ENCODE results near the gene LRRTM4. TPM values are rescaled to one million over a fixed set of nuclear protein-coding genes. Genes with fewer than 3 reads are reported as not detected.
A peak's percentile ranks its signal among the peaks of the same experiment; 100 is the strongest.

LRRTM4 gene
- not detected for total RNA-seq

GRCh38 chr2:77521931-77522470 is at the start of gene LRRTM4:
LRRTM4 (minus strand) TSS chr2:77522376.
- no peak for TF ChIP-seq CTCF (IDR thresholded peaks at IDR 0.05)
- no peak for TF ChIP-seq POLR2A (IDR thresholded peaks at IDR 0.05)
- H3K27ac ChIP-seq = no peak within 1 kb of the TSS
- H3K4me1 ChIP-seq = no peaks in the 10 kb centered on the region
- DNase-seq = no peak
- H3K36me3 ChIP-seq = no peaks in the 10 kb centered on the region
- H3K9me3 ChIP-seq = no peaks in the 10 kb centered on the region
- no peaks in the 10 kb centered on the region for H3K27me3 ChIP-seq
- H3K4me3 ChIP-seq = no peak within 1 kb of the TSS

GRCh38 chr2:77571545-77571944 is 49.4 kb upstream of the LRRTM4 start:
- no peaks in the 10 kb centered on the region for H3K9me3 ChIP-seq
- H3K4me1 ChIP-seq = no peaks in the 10 kb centered on the region
- H3K27ac ChIP-seq = no peak overlapping the region
- DNase-seq = no peak
- no peaks in the 10 kb centered on the region for H3K27me3 ChIP-seq
- H3K36me3 ChIP-seq = no peaks in the 10 kb centered on the region
- no peak overlapping the region for H3K4me3 ChIP-seq
- TF ChIP-seq POLR2A (IDR thresholded peaks at IDR 0.05) (no peak), CTCF (IDR thresholded peaks at IDR 0.05) (no peak)

- peak; percentile 24 to 70 for TF ChIP-seq POLR2A (IDR thresholded peaks at IDR 0.05)
- no peak for TF ChIP-seq CTCF (IDR thresholded peaks at IDR 0.05)
- Histone ChIP-seq H3K27ac (peak overlapping the region in 2 of 4 donors; percentile 44 to 48), H3K4me1 (no peaks in the 10 kb centered on the region), H3K36me3 (no peaks in the 10 kb centered on the region), H3K4me3 (no peak overlapping the region), H3K27me3 (no peaks in the 10 kb centered on the region), H3K9me3 (no peaks in the 10 kb centered on the region)
- DNase-seq = peak in 1 of 3 donors; percentile 66
Measured at GRCh38 chr2:77567723-77568122, 45.5 kb upstream of the LRRTM4 start.

- H3K4me1 ChIP-seq = no peaks in the 10 kb centered on the region
- H3K27ac ChIP-seq = peak overlapping the region in 2 of 4 donors; percentile 41 to 44
- DNase-seq = no peak
Measured at GRCh38 chr2:77566582-77566981, 44.4 kb upstream of the LRRTM4 start.

GRCh38 chr2:77566131-77566530 is 44.0 kb upstream of the LRRTM4 start:
- TF ChIP-seq CTCF (IDR thresholded peaks at IDR 0.05) = no peak
- H3K27me3 ChIP-seq = no peaks in the 10 kb centered on the region
- no peak for DNase-seq
- peak overlapping the region in 2 of 4 donors; percentile 3 to 41 for H3K27ac ChIP-seq
- H3K4me1 ChIP-seq = no peaks in the 10 kb centered on the region
- no peak overlapping the region for H3K4me3 ChIP-seq
- no peaks in the 10 kb centered on the region for H3K9me3 ChIP-seq
- no peaks in the 10 kb centered on the region for H3K36me3 ChIP-seq

More at GRCh38 chr2:77566582-77566981, 44.4 kb upstream of the LRRTM4 start:
- Histone ChIP-seq H3K9me3 (no peaks in the 10 kb centered on the region), H3K36me3 (no peaks in the 10 kb centered on the region), H3K27me3 (no peaks in the 10 kb centered on the region), H3K4me3 (no peak overlapping the region)
- TF ChIP-seq CTCF (IDR thresholded peaks at IDR 0.05) (no peak), POLR2A (IDR thresholded peaks at IDR 0.05) (no peak)

GRCh38 chr2:77552956-77553355 is 30.8 kb upstream of the LRRTM4 start:
- Histone ChIP-seq H3K4me3 (no peak overlapping the region), H3K36me3 (no peaks in the 10 kb centered on the region), H3K9me3 (no peaks in the 10 kb centered on the region), H3K4me1 (no peaks in the 10 kb centered on the region), H3K27me3 (no peaks in the 10 kb centered on the region), H3K27ac (no peak overlapping the region)
- DNase-seq = no peak
- TF ChIP-seq CTCF (IDR thresholded peaks at IDR 0.05) (no peak), POLR2A (IDR thresholded peaks at IDR 0.05) (no peak)
